PFSK-1 (cell line): ENCODE measurements around the gene RRP9.

Source experiments
- FOXP2 ChIP-seq: optimal IDR thresholded peaks from 2 replicates; pipeline ENCODE3; 2011; ENCODE audit warnings: borderline replicate concordance, control low read depth, inconsistent platforms; ENCODE audit not compliant: insufficient read depth; ENCODE audit errors: extremely low read length, extremely low read depth
- POLR2AphosphoS5 ChIP-seq: IDR thresholded peaks from 2 replicates; pipeline ENCODE4 v1.6.1; 2012; ENCODE audit warnings: low read depth, mild to moderate bottlenecking, control low read depth, low read length, moderate library complexity
- SIN3A ChIP-seq: IDR thresholded peaks from 2 replicates; pipeline ENCODE4 v1.6.1; 2012; ENCODE audit warnings: mild to moderate bottlenecking, low read length, moderate library complexity, borderline replicate concordance; ENCODE audit not compliant: insufficient read depth
- TAF1 ChIP-seq: IDR thresholded peaks from 2 replicates; pipeline ENCODE4 v1.6.1; 2012; ENCODE audit warnings: low read length, control low read depth, borderline replicate concordance; ENCODE audit not compliant: insufficient read depth
- TF ChIP-seq, protein P1 (sequence below), 2 experiments: IDR thresholded peaks; 2 replicates each; pipeline versions ENCODE4 v1.6.1 to v1.8.0; 2011 to 2012; ENCODE audit warnings: low read depth in 2 of 2, low read length in 2 of 2, control low read depth in 1 of 2, inconsistent platforms in 1 of 2, mild to moderate bottlenecking in 1 of 2, moderate library complexity in 1 of 2; ENCODE audit not compliant: insufficient read depth in 1 of 2

DNA sequence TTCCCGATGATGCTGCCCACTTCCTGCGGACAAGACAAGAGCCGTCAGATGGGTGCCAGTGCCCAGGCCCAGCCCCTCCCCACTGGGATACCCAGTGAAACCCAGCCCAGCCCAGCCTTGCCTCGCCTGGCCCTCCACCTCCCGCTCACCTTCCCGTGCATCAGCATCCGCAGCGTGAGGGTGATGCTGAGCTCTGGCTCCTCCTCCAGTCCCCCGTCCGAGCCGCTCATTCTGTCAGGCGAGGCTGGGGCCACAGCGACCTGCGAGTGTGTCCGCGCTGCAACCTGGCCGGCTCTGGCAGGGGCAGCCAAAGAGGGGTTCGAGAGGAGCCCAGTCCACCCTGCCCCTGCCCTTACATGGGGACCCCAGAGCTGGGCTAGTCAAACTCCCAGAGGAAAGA, 19.3 kb upstream of the RRP9 start:
- TF ChIP-seq POLR2AphosphoS5, result no peak
- no peak for TF ChIP-seq SIN3A
- TF ChIP-seq, protein P1, sequence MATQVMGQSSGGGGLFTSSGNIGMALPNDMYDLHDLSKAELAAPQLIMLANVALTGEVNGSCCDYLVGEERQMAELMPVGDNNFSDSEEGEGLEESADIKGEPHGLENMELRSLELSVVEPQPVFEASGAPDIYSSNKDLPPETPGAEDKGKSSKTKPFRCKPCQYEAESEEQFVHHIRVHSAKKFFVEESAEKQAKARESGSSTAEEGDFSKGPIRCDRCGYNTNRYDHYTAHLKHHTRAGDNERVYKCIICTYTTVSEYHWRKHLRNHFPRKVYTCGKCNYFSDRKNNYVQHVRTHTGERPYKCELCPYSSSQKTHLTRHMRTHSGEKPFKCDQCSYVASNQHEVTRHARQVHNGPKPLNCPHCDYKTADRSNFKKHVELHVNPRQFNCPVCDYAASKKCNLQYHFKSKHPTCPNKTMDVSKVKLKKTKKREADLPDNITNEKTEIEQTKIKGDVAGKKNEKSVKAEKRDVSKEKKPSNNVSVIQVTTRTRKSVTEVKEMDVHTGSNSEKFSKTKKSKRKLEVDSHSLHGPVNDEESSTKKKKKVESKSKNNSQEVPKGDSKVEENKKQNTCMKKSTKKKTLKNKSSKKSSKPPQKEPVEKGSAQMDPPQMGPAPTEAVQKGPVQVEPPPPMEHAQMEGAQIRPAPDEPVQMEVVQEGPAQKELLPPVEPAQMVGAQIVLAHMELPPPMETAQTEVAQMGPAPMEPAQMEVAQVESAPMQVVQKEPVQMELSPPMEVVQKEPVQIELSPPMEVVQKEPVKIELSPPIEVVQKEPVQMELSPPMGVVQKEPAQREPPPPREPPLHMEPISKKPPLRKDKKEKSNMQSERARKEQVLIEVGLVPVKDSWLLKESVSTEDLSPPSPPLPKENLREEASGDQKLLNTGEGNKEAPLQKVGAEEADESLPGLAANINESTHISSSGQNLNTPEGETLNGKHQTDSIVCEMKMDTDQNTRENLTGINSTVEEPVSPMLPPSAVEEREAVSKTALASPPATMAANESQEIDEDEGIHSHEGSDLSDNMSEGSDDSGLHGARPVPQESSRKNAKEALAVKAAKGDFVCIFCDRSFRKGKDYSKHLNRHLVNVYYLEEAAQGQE (IDR thresholded peaks at IDR 0.05; ENCODE audit: insufficient read depth in 1 of 2, low read depth in 2 of 2, low read length in 2 of 2), result no peak
- no peak for TF ChIP-seq TAF1
- TF ChIP-seq FOXP2, result no peak
